H1 (cell line): Measurements from ENCODE around the gene NHEJ1.

Experiments
- CREB1 ChIP-seq: IDR thresholded peaks from 2 replicates; pipeline ENCODE4 v1.6.1; 2012; ENCODE audit warnings: inconsistent platforms
- EGR1 ChIP-seq: IDR thresholded peaks from 2 replicates; pipeline ENCODE4 v1.6.1; 2011; ENCODE audit warnings: low read depth, low read length, borderline replicate concordance
- HDAC2 ChIP-seq, 2 experiments: fragments of 300-600 bp in 1 of 2; sonication (generic) in 1 of 2; IDR thresholded peaks; 2 replicates each; pipeline ENCODE4 v1.6.1; 2011 to 2012; ENCODE audit warnings: low read depth in 2 of 2, low read length in 2 of 2, mild to moderate bottlenecking in 2 of 2, moderate library complexity in 2 of 2, borderline replicate concordance in 1 of 2, inconsistent platforms in 1 of 2
- JUN ChIP-seq: IDR thresholded peaks from 2 replicates; pipeline ENCODE4 v1.6.1; 2011; ENCODE audit warnings: low read depth, mild to moderate bottlenecking, improper control_type of control experiment, low read length
- POLR2A ChIP-seq, 2 experiments: IDR thresholded peaks; 1 replicate in 1 of 2; 2 replicates in 1 of 2; pipeline ENCODE4 v1.6.1; 2011; ENCODE audit warnings: low read depth in 2 of 2, low read length in 2 of 2, mild to moderate bottlenecking in 2 of 2; ENCODE audit errors: control extremely low read depth in 1 of 2
- POLR2AphosphoS5 ChIP-seq: IDR thresholded peaks from 2 replicates; pipeline ENCODE4 v1.6.1; 2011; ENCODE audit warnings: low read depth, low read length
- RBBP5 ChIP-seq: IDR thresholded peaks from 2 replicates; pipeline ENCODE4 v1.7.1; 2012; ENCODE audit warnings: low read depth, mild to moderate bottlenecking, inconsistent platforms, low read length, moderate library complexity, borderline replicate concordance
- RFX5 ChIP-seq: IDR thresholded peaks from 2 replicates; pipeline ENCODE4 v1.6.1; 2011; ENCODE audit warnings: low read depth, low read length, improper control_type of control experiment, borderline replicate concordance
- SRF ChIP-seq: IDR thresholded peaks from 2 replicates; pipeline ENCODE4 v1.6.1; 2011; ENCODE audit warnings: mild to moderate bottlenecking, low read depth, low read length, moderate library complexity
- ZNF274 ChIP-seq: IDR thresholded peaks from 2 replicates; pipeline ENCODE4 v1.7.0; 2012; ENCODE audit warnings: low read length, borderline replicate concordance; ENCODE audit errors: extremely low read depth
- TF ChIP-seq, protein P1 (sequence below), 3 experiments: IDR thresholded peaks; 1 replicate in 2 of 3; 2 replicates in 1 of 3; pipeline versions ENCODE4 v1.5.1 to v1.6.1; 2011; ENCODE audit warnings: low read length in 3 of 3, mild to moderate bottlenecking in 3 of 3, inconsistent platforms in 2 of 3, low read depth in 1 of 3, moderate library complexity in 1 of 3; ENCODE audit not compliant: insufficient read depth in 1 of 3; ENCODE audit errors: control extremely low read depth in 1 of 3

DNA sequence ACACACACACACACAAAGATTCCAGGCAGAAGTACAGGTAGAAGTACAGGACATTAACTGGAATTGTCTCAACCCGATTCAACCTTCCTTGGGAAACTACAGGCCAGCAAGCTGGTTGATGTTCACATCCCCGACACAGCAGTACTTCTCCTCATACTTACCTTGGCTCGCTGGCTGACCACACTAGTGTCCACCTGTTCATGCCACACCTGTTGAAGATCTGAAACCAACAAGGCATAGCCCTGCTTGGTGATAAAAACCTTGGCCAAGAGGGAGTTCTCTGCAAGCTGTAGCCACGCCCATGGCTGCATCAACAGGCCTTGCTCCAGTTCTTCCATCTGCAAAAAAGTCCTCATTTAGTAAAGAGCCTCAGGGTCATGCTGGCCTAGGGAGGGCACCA lies 2.6 kb downstream of the NHEJ1 start:
- TF ChIP-seq, protein P1, sequence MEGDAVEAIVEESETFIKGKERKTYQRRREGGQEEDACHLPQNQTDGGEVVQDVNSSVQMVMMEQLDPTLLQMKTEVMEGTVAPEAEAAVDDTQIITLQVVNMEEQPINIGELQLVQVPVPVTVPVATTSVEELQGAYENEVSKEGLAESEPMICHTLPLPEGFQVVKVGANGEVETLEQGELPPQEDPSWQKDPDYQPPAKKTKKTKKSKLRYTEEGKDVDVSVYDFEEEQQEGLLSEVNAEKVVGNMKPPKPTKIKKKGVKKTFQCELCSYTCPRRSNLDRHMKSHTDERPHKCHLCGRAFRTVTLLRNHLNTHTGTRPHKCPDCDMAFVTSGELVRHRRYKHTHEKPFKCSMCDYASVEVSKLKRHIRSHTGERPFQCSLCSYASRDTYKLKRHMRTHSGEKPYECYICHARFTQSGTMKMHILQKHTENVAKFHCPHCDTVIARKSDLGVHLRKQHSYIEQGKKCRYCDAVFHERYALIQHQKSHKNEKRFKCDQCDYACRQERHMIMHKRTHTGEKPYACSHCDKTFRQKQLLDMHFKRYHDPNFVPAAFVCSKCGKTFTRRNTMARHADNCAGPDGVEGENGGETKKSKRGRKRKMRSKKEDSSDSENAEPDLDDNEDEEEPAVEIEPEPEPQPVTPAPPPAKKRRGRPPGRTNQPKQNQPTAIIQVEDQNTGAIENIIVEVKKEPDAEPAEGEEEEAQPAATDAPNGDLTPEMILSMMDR (IDR thresholded peaks at IDR 0.05; ENCODE audit: control extremely low read depth in 1 of 3, insufficient read depth in 1 of 3, low read depth in 1 of 3, low read length in 3 of 3), result no peak
- TF ChIP-seq CREB1 (no peak), RFX5 (no peak), ZNF274 (no peak), SRF (no peak), HDAC2 (IDR thresholded peaks at IDR 0.05; ENCODE audit: borderline replicate concordance in 1 of 2, low read depth in 2 of 2, low read length in 2 of 2) (no peak), POLR2AphosphoS5 (no peak), RBBP5 (no peak), JUN (no peak), EGR1 (no peak), POLR2A (IDR thresholded peaks at IDR 0.05; ENCODE audit: control extremely low read depth in 1 of 2, low read depth in 2 of 2, low read length in 2 of 2) (no peak)
